ENCODE measurements around the gene ZNF438. TPM values are rescaled to one million over a fixed set of nuclear protein-coding genes. Genes with fewer than 3 reads are reported as not detected.
"Not testable (repeated sequence)": the region's sequence is repeated elsewhere in the genome, so short reads cannot be mapped to it uniquely, and the experiment has no call there.

ZNF438 gene
- total RNA-seq, 1 experiment from 2014 or later = 4.3 TPM

DNA sequence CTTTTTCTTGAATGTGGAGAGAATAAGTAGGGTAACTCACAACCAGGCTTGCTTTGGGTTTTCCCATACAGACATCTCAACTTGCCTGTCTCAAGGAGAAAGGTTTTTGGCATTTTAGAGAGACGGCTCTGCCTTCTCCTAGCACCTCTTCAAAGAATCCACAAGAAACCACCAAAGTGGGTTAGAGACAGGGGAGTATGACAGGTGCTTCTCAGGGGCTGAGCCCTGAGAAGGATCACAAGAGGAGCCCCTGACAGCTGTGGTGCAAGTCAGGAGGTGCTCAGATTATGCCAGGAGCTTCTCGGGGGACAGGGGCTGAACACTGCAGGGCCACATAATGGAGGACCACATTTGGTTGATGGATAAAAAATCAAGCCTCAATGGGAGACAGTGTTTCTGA is 231.3 kb downstream of the ZNF438 start:
- no peak for DNase-seq
- intact Hi-C loops (cut with micrococcal nuclease; ENCODE audit: unreplicated experiment) = no loop called here
- TF ChIP-seq, protein P1, sequence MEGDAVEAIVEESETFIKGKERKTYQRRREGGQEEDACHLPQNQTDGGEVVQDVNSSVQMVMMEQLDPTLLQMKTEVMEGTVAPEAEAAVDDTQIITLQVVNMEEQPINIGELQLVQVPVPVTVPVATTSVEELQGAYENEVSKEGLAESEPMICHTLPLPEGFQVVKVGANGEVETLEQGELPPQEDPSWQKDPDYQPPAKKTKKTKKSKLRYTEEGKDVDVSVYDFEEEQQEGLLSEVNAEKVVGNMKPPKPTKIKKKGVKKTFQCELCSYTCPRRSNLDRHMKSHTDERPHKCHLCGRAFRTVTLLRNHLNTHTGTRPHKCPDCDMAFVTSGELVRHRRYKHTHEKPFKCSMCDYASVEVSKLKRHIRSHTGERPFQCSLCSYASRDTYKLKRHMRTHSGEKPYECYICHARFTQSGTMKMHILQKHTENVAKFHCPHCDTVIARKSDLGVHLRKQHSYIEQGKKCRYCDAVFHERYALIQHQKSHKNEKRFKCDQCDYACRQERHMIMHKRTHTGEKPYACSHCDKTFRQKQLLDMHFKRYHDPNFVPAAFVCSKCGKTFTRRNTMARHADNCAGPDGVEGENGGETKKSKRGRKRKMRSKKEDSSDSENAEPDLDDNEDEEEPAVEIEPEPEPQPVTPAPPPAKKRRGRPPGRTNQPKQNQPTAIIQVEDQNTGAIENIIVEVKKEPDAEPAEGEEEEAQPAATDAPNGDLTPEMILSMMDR (IDR thresholded peaks at IDR 0.05; ENCODE audit: unreplicated experiment) = no peak
- no peaks in the 10 kb centered on the region for H3K27me3 Mint-ChIP-seq (ENCODE audit: unreplicated experiment)
- H3K27ac Mint-ChIP-seq (ENCODE audit: unreplicated experiment) = no peak overlapping the region
- H3K4me3 Mint-ChIP-seq (ENCODE audit: low read depth, unreplicated experiment) = no peak overlapping the region
- no peaks in the 10 kb centered on the region for H3K9me3 Mint-ChIP-seq (ENCODE audit: low read depth, unreplicated experiment)
- CTCF ChIA-PET = no interaction called here
- no peaks in the 10 kb centered on the region for H3K4me1 Mint-ChIP-seq (ENCODE audit: low read depth, unreplicated experiment)
- BruUV-seq (replicated peaks) = no TSS peak
- H3K36me3 Mint-ChIP-seq (ENCODE audit: insufficient read depth, unreplicated experiment) = no peaks in the 10 kb centered on the region

DNA sequence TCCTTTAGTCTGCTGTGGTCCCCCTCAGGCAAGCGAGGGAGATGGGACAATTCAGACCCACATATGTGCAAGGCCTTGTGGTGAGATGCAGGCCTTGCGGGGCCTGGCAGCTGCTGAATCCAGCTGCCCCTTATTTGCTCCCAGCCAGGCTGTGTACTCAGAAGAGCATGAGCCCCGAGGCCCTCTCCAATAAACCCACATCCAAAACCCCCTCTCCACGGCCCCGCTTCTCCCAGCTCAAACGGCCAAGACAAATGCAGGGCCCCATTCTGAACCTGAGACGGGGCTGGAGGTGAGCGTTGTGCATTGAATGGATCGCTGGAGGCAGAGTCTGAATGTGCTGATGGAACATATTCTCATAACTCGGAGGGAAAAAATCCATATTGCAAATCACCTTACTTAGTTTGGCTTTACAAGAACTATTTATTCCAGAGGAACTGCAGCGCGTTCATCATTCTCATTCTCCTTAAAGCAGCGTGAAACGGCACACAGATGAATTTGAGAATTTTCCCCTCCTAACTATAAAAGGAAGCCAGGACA is 232.9 kb downstream of the ZNF438 start:
- H3K9me3 Mint-ChIP-seq (ENCODE audit: low read depth, unreplicated experiment) = no peaks in the 10 kb centered on the region
- intact Hi-C loops (cut with micrococcal nuclease; ENCODE audit: unreplicated experiment) = no loop called here
- no peaks in the 10 kb centered on the region for H3K36me3 Mint-ChIP-seq (ENCODE audit: insufficient read depth, unreplicated experiment)
- no peak overlapping the region for H3K27ac Mint-ChIP-seq (ENCODE audit: unreplicated experiment)
- CTCF ChIA-PET = no interaction called here
- BruUV-seq (replicated peaks) = no TSS peak
- no peaks in the 10 kb centered on the region for H3K27me3 Mint-ChIP-seq (ENCODE audit: unreplicated experiment)
- no peaks in the 10 kb centered on the region for H3K4me1 Mint-ChIP-seq (ENCODE audit: low read depth, unreplicated experiment)
- no peak for DNase-seq
- TF ChIP-seq, protein P1 (IDR thresholded peaks at IDR 0.05; ENCODE audit: unreplicated experiment) = no peak
- H3K4me3 Mint-ChIP-seq (ENCODE audit: low read depth, unreplicated experiment) = no peak overlapping the region

DNA sequence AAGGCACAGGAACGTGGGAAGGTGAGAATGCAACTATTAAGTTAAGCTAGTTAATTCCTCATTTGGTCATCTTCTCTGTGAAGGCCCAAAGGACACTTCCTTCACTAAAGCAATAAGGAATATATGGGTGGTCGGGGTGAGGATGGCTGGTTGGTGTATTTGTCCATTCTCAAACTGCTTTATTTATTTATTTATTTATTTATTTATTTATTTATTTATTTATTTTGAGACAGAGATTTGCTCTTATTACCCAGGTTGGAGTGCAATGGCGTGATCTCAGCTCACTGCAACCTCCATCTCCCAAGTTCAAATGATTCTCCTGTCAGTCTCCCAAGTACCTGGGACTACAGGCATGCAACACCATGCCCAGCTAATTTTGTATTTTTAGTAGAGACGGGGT is 236.6 kb downstream of the ZNF438 start:
- H3K9me3 Mint-ChIP-seq (ENCODE audit: low read depth, unreplicated experiment); intact Hi-C loops (cut with micrococcal nuclease; ENCODE audit: unreplicated experiment); H3K4me1 Mint-ChIP-seq (ENCODE audit: low read depth, unreplicated experiment); H3K4me3 Mint-ChIP-seq (ENCODE audit: low read depth, unreplicated experiment); H3K36me3 Mint-ChIP-seq (ENCODE audit: insufficient read depth, unreplicated experiment); H3K27me3 Mint-ChIP-seq (ENCODE audit: unreplicated experiment); H3K27ac Mint-ChIP-seq (ENCODE audit: unreplicated experiment); BruUV-seq (replicated peaks); DNase-seq: not testable (repeated sequence)
- CTCF ChIA-PET = interaction anchor here (1.7 kb wide), 1 partner anchor 10 kb away, joined by 4 read pairs; no protein-coding TSS in a partner anchor
